HG02623 (cell line): ENCODE data around the gene MTMR4.
"Not testable (repeated sequence)": the region's sequence is repeated elsewhere in the genome, so short reads cannot be mapped to it uniquely, and the experiment has no call there.

Experiments used
- ATAC-seq: cut with Tn5 transposase; IDR thresholded peaks from one replicate; pipeline ENCODE4 v1.9.1; 2021; ENCODE audit warnings: moderate library complexity; ENCODE audit not compliant: unreplicated experiment

MTMR4 gene

GRCh38 chr17:58493506-58493905, 20.9 kb downstream of the MTMR4 start:
- no peak for ATAC-seq

GRCh38 chr17:58492238-58493121, 22.0 kb downstream of the MTMR4 start:
- no peak for ATAC-seq

DNA sequence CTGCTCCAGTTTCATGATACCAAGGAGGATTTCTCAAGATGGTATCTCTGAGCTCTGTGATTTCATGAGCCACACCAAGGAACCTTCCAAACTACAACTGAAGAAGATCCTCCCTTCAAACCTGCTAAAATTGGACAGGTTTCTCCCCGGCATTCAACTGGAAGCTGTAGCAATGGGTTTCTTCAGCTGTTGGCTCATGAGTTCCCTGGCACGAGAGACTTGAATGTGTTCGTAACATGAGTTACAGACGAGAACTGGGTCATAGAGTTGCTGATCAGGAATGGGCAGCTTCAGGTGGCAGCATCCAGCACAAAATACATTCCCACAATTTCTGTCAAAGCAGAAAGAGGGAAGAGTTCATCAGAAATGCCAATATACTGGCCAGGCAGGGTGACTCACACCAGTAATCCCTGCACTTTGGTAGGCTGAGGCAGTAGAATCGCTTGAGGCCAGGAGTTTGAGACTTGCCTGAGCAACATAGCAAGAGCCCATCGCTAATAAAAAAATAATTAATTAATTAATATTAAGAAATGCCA, 22.9 kb downstream of the MTMR4 start:
- ATAC-seq = no peak

DNA sequence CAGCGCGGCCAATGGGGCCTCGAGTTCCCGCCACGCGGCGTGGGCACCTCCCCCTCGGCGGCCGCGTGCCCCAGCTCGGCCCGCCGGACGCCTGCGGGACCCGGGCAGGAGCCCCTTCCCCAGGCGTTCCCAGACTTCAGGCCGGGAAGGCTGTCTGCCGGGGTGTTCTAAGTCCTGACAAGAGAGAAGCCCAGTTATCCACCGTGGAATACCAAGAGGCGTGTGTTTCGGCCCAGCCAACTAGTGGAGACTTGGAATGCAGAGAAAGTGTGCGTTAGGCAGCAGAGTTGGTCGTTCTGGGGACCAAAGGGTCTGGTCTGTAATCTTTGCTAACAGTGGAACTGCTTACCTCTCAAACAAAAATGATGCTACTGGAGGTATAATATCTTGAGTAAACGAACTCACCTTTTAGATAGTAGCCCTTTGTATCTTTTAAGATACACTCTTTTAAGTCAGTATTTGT, 26.0 kb downstream of the MTMR4 start:
- no peak for ATAC-seq

DNA sequence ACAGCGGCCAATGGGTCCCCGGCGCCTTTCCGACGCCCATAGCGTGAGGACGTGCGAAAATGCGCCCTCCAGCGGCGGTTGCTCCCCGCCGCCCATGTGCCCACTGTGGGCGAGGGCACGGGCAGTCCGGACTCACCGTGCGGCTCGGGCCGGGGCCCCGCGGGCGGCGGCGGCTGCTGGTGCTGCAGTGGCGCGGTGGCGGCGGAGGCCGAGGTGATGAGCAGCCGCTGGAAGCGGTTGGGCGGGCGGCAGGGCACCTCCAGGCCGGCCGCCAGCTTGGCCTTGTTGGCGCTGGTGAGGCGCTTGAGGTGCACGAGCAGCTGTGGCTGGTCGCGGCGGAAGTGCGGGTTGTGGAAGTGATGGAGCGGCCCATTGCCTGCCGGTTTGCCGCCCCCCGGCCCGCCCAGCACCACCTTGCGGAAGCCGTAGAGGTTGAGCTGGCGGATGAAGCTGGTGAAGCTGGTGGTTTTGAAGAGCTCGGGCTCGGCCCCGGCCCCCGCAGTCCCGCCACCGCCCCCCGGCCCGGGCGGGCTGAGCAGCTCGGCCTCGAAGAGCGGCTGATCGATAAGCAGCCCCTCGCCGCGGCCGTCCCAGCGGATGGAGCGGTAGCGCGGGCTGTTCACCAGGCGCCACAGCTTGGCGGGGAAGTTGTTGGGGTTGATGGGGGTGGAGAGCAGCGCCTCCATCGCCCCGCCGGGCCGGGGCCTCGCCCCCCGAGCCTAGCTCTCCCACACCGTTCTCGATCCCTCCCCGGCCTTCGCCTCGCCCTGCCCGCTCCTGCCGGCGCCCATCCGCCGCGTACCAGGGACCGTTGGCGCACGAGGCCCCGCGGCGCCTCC, 26.6 kb downstream of the MTMR4 start, which contains the start of gene HSF5:
Gene HSF5 (minus strand): TSS at position 820 of the 839 bp plus-strand sequence. CDS start 134 bp downstream, at position 686.
- ATAC-seq = no peak

DNA sequence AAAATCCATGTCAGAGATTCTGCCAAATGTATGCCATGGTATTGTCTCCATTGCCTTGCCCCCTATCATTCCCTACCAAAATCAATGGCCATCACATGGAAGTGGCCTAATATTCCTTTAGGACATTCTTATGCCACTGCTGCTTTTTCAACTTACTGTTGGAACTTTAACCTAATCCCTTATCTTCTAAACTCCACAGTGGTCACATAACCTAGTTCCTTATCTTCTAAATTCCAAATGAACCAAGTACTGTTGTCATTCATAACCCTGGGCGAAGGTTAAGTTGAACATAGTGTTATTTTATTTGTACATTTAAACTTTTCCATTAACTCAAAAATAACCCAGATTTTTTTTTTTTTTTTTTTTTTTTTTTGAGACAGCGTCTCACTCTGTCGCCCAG, 29.8 kb downstream of the MTMR4 start:
- no peak for ATAC-seq

DNA sequence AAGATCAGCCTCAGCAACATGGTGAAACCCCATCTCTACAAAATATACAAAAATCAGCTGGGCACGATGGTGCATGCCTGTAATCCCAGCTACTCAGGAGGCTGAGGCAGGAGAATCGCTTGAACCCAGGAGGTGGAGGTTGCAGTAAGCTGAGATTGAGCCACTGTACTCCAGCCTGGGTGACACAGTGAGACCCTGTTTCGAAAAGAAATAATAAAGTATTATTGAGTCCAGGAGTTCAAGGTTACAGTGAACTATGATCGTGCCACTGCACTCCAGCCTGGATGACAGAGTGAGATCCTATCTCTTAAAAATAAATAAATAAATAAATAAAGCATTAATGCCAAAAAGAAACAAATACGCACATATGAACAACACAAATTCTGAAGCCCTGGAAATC, 32.6 kb downstream of the MTMR4 start:
- ATAC-seq = not testable (repeated sequence)

DNA sequence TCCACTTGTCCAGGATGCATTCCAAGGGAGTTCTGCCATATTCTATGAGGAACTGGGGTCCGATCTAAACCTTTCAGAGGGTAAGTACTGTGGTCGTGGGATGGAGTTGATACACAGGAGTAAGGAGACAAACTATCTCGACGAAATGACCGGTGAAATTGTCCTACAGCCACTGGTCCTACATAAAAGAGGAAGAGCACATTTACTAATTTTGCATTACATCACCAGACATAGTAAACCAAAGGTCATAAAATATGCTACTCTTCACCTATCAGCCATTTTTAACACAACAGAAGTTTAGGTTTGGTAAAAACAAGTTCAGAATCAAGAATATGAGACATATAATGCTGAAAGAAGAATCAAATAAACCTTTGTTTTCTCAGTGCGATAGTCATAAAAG, 34.3 kb downstream of the MTMR4 start:
- ATAC-seq = no peak

DNA sequence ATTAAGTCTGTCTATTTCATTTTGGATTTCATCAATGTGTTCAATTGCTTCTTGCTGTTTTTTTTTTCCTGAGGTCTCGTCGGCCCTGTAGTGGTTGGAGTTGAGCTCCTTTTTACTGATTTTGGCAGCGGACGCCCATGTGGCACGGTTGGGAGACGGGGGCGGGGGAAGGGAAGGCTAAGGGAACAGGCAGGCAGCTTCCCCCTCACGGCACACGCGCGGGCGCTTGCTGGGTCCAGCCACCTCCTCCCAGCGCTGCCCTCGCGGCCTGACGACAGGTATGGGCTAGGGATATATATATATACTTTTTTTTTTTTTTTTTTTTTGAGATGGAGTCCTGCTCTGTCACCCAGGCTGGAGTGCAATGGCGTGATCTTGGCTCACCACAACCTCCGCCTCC, 37.6 kb downstream of the MTMR4 start:
- no peak for ATAC-seq

DNA sequence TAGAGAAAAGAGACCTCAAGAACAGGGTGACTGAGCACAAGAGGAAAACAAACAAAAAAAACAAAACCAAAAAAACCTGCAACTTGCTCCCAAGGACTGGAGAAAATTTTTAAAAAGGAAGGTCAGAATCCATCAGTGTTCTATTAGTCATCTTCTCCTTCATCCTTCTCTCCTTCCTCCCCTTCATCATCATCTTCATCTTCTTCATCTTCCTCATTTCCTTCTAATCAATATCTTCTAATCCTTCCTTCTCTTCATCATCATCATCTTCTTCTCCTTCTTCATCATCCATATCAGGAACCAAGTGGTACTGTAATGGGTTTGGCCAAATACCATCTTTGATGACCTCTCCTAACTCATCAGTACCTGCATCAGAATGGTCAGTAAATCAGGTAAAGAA, 38.5 kb downstream of the MTMR4 start:
- ATAC-seq = no peak

DNA sequence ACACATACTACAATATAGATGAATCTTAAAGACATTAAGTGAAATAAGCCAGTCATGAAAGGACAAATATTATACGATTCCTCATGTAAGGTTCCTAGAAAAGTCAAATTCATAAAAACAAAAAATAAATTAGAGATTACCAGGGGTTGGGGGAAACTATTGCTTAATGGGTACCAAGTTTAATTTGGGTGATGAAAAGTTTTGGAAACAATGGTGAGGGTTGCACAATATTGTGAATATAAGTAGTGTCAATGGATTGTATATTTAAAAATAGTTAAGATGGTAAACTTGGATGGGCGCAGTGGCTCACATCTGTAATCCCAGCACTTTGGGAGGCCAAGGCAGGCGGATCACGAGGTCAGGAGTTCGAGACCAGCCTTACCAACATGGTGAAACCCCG, 44.1 kb downstream of the MTMR4 start:
- no peak for ATAC-seq

DNA sequence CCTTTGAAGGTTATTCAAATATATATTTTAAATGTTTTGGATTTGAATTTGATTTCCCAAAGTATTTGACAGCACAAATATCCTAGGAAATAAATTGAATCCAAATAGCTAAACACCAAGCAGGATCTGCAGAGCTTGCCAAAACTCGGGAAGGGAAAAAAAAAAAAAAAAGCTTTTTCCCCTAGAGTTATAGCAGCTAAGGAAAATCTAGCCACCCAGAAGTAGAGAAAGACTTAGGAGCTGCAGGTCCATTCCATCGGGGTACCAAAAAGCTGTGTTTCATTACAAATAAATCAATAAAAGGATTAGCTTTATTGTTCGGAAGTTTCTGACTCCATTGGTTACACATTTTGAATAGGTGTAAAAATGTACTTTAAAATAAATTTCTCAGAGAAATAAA, 45.5 kb downstream of the MTMR4 start:
- ATAC-seq = no peak

DNA sequence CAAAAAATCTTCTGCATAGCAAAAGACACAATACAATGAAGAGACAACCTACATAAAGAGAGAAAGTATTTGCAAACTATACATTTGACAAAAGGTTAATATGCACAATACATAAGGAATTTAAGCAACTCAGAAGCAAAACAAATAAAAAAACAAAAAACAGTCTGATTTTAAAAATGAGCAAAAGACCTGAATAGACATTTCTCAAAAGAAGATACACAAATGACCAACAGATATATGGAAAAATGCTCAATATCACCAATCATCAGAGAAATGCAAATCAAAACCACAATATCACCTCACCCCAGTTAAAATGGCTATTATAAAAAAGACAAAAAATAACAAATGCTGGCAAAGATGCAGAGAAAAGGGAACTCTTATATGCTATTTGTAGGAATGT, 58.9 kb downstream of the MTMR4 start:
- no peak for ATAC-seq

- ATAC-seq = no peak
Observed at GRCh38 chr17:58452738-58453137, 61.7 kb downstream of the MTMR4 start.

DNA sequence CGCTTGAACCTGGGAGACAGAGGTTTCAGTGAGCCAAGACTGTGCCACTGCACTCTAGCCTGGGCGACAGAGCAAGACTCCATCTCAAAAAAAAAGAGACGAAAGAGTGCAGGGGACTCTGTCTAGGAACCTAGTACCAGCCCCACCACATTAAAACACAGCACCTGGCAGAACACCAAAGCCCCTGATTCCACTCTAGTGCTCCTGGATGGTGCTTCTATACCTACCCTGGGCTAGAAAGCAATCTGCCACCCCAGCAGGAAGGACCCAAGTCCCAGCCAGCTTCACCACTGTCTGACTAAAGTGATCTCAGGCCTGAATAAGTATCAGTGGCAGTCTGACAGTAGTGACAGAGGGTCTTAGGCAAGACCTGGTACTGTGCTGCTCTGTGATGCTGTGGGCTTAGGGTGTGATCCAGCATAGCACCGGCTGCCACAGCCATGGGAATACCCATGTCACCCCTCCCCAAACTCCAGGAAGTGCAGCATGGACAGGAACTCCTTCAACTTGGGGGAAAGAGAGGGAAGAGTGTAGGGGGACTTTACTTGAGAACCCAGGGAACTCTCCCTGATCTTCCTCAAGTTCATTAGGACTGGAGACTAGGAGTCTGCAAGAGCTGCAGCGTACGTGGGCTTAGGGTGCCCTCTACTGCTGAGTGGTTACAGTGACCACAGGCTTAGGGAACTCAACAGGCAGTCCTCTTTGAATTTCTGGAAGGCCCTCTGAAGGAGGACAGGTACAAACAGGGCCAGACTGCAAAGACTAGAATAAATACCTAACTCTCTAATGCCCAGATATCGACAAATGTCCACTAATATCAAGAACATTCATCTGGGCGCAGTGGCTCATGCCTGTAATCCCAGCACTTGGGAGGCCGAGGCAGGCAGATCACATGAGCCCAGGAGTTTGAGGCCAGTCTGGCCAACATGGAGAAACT, 67.1 kb downstream of the MTMR4 start:
- ATAC-seq = no peak

- ATAC-seq = no peak
Observed at GRCh38 chr17:58446086-58446485, 68.4 kb downstream of the MTMR4 start.
